ENCODE data around the gene FOXP1.

GRCh38 chr3:71060536-71060935 is 523.0 kb downstream of the FOXP1 start:
- TF ChIP-seq REST (IDR thresholded peaks at IDR 0.05; ENCODE audit: insufficient read depth in 1 of 2, low read depth in 2 of 2, low read length in 2 of 2) (no peak), POLR2AphosphoS5 (IDR thresholded peaks at IDR 0.05; ENCODE audit: low read depth, low read length) (no peak), TAF1 (IDR thresholded peaks at IDR 0.05; ENCODE audit: borderline replicate concordance, insufficient read depth, low read length) (no peak), SIN3A (IDR thresholded peaks at IDR 0.05; ENCODE audit: borderline replicate concordance, insufficient read depth, low read length) (no peak)
